RWPE2 (cell line): ENCODE data around the gene PPM1N.

ENCODE experiments used
- ATAC-seq: fragments of 200-7000 bp; cut with Tn5 transposase; 3 replicates; pipeline ENCODE4 v1.9.1; 2021; ENCODE audit warnings: low read depth
- DNase-seq: peaks from one replicate; pipeline ENCODE4 v3.0.0-alpha.2; 2020; ENCODE audit warnings: low spot score
- H3K27ac ChIP-seq: fragments of 450-650 bp; 2 replicates; pipeline ENCODE4 v1.5.1; 2017; ENCODE audit warnings: mild to moderate bottlenecking; ENCODE audit not compliant: poor library complexity, severe bottlenecking
- H3K27me3 ChIP-seq: fragments of 250-450 bp; sonication (Bioruptor Pico); 2 replicates; pipeline ENCODE4 v1.5.1; 2021; ENCODE audit warnings: mild to moderate bottlenecking, moderate library complexity; ENCODE audit not compliant: insufficient read depth, poor library complexity, severe bottlenecking
- H3K36me3 ChIP-seq: fragments of 250-450 bp; sonication (Bioruptor Pico); 2 replicates; pipeline ENCODE4 v1.5.1; 2020; ENCODE audit warnings: low read depth, mild to moderate bottlenecking, moderate library complexity
- H3K4me1 ChIP-seq: fragments of 250-450 bp; sonication (Bioruptor Pico); 2 replicates; pipeline ENCODE4 v1.5.1; 2021; ENCODE audit warnings: mild to moderate bottlenecking, moderate library complexity; ENCODE audit not compliant: insufficient read depth, poor library complexity, severe bottlenecking
- H3K4me3 ChIP-seq: fragments of 250-450 bp; sonication (Bioruptor Pico); 2 replicates; pipeline ENCODE4 v1.5.1; 2021; ENCODE audit warnings: mild to moderate bottlenecking, moderate library complexity; ENCODE audit not compliant: severe bottlenecking
- H3K9me3 ChIP-seq: fragments of 250-450 bp; sonication (Bioruptor Pico); 2 replicates; pipeline ENCODE4 v1.5.1; 2021; ENCODE audit warnings: mild to moderate bottlenecking, moderate library complexity; ENCODE audit not compliant: severe bottlenecking
- TF ChIP-seq, protein P1 (sequence below): fragments of 450-650 bp; IDR thresholded peaks from one replicate; pipeline ENCODE4 v1.5.1; 2017; ENCODE audit warnings: mild to moderate bottlenecking, moderate library complexity; ENCODE audit not compliant: poor library complexity, severe bottlenecking

PPM1N gene

DNA sequence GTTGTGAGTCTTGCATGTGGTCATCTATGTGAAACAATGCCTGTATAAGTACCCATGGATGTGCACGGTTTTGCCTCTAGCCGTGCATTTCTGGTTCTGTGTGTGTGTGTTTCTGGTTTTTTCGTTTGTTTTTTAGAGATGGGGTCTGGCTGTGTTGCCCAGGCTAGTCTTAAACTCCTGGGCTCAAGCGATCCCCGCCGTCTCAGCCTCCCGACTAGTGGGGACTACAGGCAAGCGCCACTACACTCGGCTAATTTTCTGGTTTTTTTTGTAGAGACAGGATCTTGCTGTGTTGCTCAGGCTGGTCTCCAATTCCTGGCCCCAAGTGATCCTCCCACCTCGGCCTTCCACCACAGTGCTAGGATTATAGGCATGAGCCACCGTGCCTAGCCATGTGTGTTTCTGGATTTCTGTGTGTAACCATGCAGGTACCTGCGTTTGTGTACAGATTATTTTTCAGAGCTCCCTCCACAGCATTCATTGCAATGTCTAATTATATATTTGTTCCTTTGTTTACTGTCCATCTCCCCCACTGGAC lies 46.3 kb upstream of the PPM1N start:
- TF ChIP-seq, protein P1, sequence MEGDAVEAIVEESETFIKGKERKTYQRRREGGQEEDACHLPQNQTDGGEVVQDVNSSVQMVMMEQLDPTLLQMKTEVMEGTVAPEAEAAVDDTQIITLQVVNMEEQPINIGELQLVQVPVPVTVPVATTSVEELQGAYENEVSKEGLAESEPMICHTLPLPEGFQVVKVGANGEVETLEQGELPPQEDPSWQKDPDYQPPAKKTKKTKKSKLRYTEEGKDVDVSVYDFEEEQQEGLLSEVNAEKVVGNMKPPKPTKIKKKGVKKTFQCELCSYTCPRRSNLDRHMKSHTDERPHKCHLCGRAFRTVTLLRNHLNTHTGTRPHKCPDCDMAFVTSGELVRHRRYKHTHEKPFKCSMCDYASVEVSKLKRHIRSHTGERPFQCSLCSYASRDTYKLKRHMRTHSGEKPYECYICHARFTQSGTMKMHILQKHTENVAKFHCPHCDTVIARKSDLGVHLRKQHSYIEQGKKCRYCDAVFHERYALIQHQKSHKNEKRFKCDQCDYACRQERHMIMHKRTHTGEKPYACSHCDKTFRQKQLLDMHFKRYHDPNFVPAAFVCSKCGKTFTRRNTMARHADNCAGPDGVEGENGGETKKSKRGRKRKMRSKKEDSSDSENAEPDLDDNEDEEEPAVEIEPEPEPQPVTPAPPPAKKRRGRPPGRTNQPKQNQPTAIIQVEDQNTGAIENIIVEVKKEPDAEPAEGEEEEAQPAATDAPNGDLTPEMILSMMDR: no peak
- Histone ChIP-seq H3K4me3 (no peak overlapping the region), H3K27me3 (no peaks in the 10 kb centered on the region), H3K4me1 (peaks cover 48% of the 10 kb centered on the region), H3K9me3 (no peaks in the 10 kb centered on the region), H3K27ac (peak overlapping the region; percentile 90), H3K36me3 (no peaks in the 10 kb centered on the region)
- DNase-seq: no peak
- ATAC-seq: no peak

DNA sequence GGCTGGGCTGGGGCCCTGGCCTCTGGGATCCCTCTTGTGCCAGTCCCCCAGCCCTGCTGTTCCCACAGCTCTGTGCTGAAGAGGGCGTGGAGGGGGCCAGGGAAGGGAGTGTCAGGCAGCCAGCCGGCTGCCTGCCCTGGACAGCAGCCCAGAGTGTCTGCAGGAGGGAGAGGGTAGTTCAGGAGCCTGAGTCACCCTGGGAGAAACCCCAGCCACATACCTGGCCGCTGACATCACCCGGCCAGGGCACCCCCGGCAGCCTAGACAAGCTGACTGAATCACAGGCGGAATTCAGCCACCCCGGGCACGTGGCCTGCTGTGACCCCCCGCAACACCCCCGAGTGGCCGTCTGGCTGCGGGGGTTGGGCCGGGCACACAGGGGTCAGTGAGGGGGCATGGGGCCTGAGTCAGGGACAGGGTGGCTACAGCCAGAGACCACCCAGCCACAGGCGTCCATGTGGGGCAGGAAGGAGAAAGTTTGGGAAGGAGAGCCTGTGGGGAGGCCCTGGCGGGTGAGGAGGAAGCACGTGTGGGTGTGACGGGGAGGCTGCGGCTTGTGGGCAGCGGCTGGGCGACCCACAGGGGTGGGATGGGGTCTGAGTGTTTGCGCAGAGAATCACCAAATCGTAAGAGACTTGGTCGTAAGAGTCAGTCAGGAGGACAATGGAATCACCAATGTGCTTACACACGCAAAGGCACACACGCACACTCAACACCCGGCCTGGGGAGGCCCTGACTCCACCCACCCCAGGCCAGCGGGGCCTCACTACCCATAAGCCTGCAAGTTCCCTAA lies 42.3 kb upstream of the PPM1N start:
- TF ChIP-seq, protein P1: no peak
- ATAC-seq: peak; percentile 94

DNA sequence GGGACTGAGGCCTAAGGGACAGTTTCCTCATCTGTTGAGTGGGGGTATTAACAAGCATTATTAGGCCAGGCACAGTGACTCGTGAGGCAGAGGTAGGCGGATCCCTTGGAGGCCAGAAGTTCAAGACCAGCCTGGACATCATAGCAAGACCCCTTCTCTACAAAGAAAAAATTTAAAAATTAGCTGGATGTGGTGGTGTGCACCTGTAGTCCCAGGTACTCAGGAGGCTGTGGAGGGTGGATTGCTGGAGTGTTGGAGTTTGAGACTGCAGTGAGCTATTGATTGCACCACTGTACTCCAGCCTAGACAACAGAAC lies 41.8 kb upstream of the PPM1N start:
- no peak overlapping the region for H3K4me3 ChIP-seq
- no peaks in the 10 kb centered on the region for H3K27me3 ChIP-seq
- peaks cover 12% of the 10 kb centered on the region for H3K4me1 ChIP-seq
- H3K36me3 ChIP-seq: no peaks in the 10 kb centered on the region
- no peaks in the 10 kb centered on the region for H3K9me3 ChIP-seq
- DNase-seq (no peak), ATAC-seq (no peak)
- TF ChIP-seq, protein P1: no peak
- peak overlapping the region; percentile 90 for H3K27ac ChIP-seq

More for the DNA sequence above, 42.3 kb upstream of the PPM1N start:
- no peaks in the 10 kb centered on the region for H3K27me3 ChIP-seq
- H3K4me3 ChIP-seq: no peak overlapping the region
- no peaks in the 10 kb centered on the region for H3K9me3 ChIP-seq
- no peaks in the 10 kb centered on the region for H3K36me3 ChIP-seq
- peaks cover 17% of the 10 kb centered on the region for H3K4me1 ChIP-seq
- DNase-seq: peak; percentile 98
- peak overlapping the region; percentile 90 for H3K27ac ChIP-seq

DNA sequence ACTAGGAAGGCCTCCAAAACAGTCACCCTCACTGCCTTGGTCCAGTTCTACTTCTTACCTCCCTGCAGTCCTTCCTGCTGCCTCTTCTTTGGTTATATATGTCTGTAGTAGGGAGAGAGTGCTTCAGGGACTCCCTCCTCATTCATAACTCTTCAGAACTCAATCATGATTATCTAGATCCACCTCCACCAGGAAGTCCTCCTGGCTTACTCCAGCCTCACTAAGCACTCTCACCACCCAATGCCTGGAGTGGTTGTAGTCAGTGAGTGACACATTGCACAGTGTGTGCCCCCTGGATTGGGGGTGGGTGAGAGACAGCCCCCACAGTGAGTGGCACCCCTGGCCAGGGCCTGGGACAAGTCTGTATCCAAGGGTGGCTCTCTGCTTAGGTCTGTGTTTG lies 40.5 kb upstream of the PPM1N start:
- TF ChIP-seq, protein P1: no peak
- no peak for ATAC-seq
- Histone ChIP-seq H3K36me3 (no peaks in the 10 kb centered on the region), H3K9me3 (no peaks in the 10 kb centered on the region), H3K27ac (no peak overlapping the region), H3K27me3 (no peaks in the 10 kb centered on the region), H3K4me3 (no peak overlapping the region), H3K4me1 (peaks cover 12% of the 10 kb centered on the region)
- DNase-seq: no peak

DNA sequence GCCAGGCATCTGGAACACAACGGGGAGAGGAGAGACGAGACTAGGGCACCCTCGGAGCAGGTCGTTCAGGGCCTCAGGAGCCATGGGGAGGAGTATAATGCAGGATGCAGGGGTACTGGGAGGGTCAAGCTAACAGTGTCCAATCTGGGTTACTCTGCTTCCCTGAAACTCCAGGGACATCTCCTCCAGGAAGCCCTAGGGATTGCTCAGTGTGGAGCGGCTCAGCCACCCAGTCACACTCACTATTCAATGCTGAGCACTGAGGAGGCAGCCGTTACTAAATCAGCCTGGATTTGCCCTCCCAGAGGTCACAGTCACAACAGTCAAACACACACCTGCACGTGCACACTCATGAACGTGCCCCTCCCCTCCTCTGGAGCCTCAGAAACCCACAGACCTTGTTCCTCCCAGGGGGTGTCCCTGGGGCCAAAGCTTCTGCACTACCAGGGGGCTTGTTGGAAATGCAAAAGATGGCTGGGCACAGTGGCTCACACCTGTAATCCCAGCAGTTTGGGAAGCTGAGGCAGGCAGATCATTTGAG lies 37.4 kb upstream of the PPM1N start:
- no peaks in the 10 kb centered on the region for H3K9me3 ChIP-seq
- H3K4me1 ChIP-seq: peaks cover 5% of the 10 kb centered on the region
- H3K27me3 ChIP-seq: no peaks in the 10 kb centered on the region
- TF ChIP-seq, protein P1: no peak
- ATAC-seq: no peak
- no peaks in the 10 kb centered on the region for H3K36me3 ChIP-seq
- no peak overlapping the region for H3K4me3 ChIP-seq
- H3K27ac ChIP-seq: no peak overlapping the region
- DNase-seq: no peak
